Astrocyte (in vitro differentiated cells and primary cell): ENCODE data around the gene INSL4.
A peak's percentile ranks its signal among the peaks of the same experiment; 100 is the strongest.

ENCODE experiments used
- CTCF ChIP-seq: IDR thresholded peaks from 2 replicates; pipeline ENCODE4 v1.5.1; 2011; ENCODE audit warnings: low read depth, mild to moderate bottlenecking, inconsistent platforms, low read length, moderate library complexity; ENCODE audit not compliant: insufficient read depth
- EZH2 ChIP-seq: IDR thresholded peaks from 2 replicates; pipeline ENCODE4 v1.6.1; 2012; ENCODE audit warnings: mild to moderate bottlenecking, low read length, inconsistent platforms; ENCODE audit not compliant: insufficient read depth

- peak; percentile 81 for TF ChIP-seq CTCF
- TF ChIP-seq EZH2: no peak
Measured at GRCh38 chr9:5186416-5187169, 44.6 kb upstream of the INSL4 start.
